Erythroblast (primary cell): Measurements from ENCODE around the gene CORO2A.
"Not testable (repeated sequence)": the region's sequence is repeated elsewhere in the genome, so short reads cannot be mapped to it uniquely, and the experiment has no call there.

Source experiments
- DNase-seq, 2 experiments: peaks; one replicate each; lab custom pipeline; 2025; lab: John Stamatoyannopoulos, UW
- GATA1 ChIP-seq: IDR thresholded peaks from 2 replicates; pipeline ENCODE4 v1.6.1; 2011; ENCODE audit warnings: low read depth, mild to moderate bottlenecking, control low read depth, low read length, moderate library complexity
- POLR2A ChIP-seq: IDR thresholded peaks from 2 replicates; pipeline ENCODE4 v1.6.1; 2011; ENCODE audit warnings: mild to moderate bottlenecking, low read length

CORO2A gene

GRCh38 chr9:98100456-98100855 is 92.0 kb downstream of the CORO2A start:
- no peak for DNase-seq
- no peak for TF ChIP-seq GATA1
- TF ChIP-seq POLR2A = no peak

GRCh38 chr9:98099898-98100297 is 92.5 kb downstream of the CORO2A start:
- DNase-seq = no peak
- TF ChIP-seq GATA1 (no peak), POLR2A (no peak)

GRCh38 chr9:98099346-98099745 is 93.1 kb downstream of the CORO2A start:
- TF ChIP-seq POLR2A = no peak
- TF ChIP-seq GATA1 = no peak
- DNase-seq = no peak

- TF ChIP-seq POLR2A = no peak
- no peak for DNase-seq
Measured at GRCh38 chr9:98097836-98098235, 94.6 kb downstream of the CORO2A start.

- no peak for DNase-seq
Measured at GRCh38 chr9:98096091-98096490, 96.3 kb downstream of the CORO2A start.

GRCh38 chr9:98095401-98095800 is 97.0 kb downstream of the CORO2A start:
- TF ChIP-seq GATA1 (no peak), POLR2A (no peak)
- no peak for DNase-seq

More at GRCh38 chr9:98096091-98096490, 96.3 kb downstream of the CORO2A start:
- no peak for TF ChIP-seq POLR2A
- TF ChIP-seq GATA1 = no peak

- DNase-seq = no peak
- TF ChIP-seq GATA1 (no peak), POLR2A (no peak)
Measured at GRCh38 chr9:98094851-98095250, 97.6 kb downstream of the CORO2A start.

- no peak for TF ChIP-seq POLR2A
- no peak for TF ChIP-seq GATA1
- no peak for DNase-seq
Measured at GRCh38 chr9:98094316-98094715, 98.1 kb downstream of the CORO2A start.

- TF ChIP-seq GATA1 (no peak), POLR2A (no peak)
- DNase-seq = no peak
Measured at GRCh38 chr9:98092613-98092931, 99.9 kb downstream of the CORO2A start.

GRCh38 chr9:98091735-98092612 is 100.5 kb downstream of the CORO2A start:
- DNase-seq = no peak
- TF ChIP-seq POLR2A (no peak), GATA1 (no peak)

- not testable (repeated sequence) for DNase-seq
Measured at GRCh38 chr9:98090674-98091073, 101.8 kb downstream of the CORO2A start.

- peak; percentile 74 to 80 for DNase-seq
- no peak for TF ChIP-seq GATA1
- no peak for TF ChIP-seq POLR2A
Measured at GRCh38 chr9:98087420-98088354, 104.8 kb downstream of the CORO2A start.

- TF ChIP-seq POLR2A (no peak), GATA1 (no peak)
- no peak for DNase-seq
Measured at GRCh38 chr9:98086461-98086860, 106.0 kb downstream of the CORO2A start.

GRCh38 chr9:98085944-98086343 is 106.5 kb downstream of the CORO2A start:
- DNase-seq = no peak
- TF ChIP-seq POLR2A = no peak
- no peak for TF ChIP-seq GATA1

GRCh38 chr9:98085058-98085457 is 107.4 kb downstream of the CORO2A start:
- DNase-seq = no peak
- TF ChIP-seq POLR2A (no peak), GATA1 (no peak)
